OCI-LY3 (cell line): Measurements from ENCODE around the gene UNC13B.

Source experiments
- EZH2phosphoT487 ChIP-seq: fragments of 200-600 bp; shearing (Covaris generic); IDR thresholded peaks from 2 replicates; pipeline ENCODE4 v1.6.1; 2018; ENCODE audit warnings: antibody characterized with exemption, mixed run types, low read depth
- TF ChIP-seq, protein P1 (sequence below): fragments of 200-600, 300-600 bp; sonication (generic); IDR thresholded peaks from 2 replicates; pipeline ENCODE4 v1.5.1; 2014; ENCODE audit warnings: antibody characterized with exemption, low read length, low read depth

DNA sequence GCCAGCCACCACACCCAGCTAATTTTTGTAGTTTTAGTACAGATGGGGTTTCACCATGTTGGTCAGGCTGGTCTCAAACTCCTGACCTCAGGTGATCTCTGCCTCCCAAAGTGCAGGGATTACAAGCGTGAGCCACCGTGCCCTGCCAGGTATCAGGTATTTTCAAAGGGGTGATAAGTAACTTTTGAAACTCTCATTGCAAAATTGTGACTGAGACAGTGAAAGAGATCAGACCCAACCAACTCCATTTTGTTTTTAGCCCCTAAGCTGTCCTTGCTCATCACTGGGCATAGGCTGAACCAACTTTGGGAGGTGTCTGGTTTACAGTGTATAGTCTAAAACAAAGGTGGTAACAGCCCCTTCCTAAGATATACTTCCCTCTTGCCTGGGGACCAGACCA is 29.3 kb downstream of the UNC13B start:
- no peak for TF ChIP-seq EZH2phosphoT487
- TF ChIP-seq, protein P1, sequence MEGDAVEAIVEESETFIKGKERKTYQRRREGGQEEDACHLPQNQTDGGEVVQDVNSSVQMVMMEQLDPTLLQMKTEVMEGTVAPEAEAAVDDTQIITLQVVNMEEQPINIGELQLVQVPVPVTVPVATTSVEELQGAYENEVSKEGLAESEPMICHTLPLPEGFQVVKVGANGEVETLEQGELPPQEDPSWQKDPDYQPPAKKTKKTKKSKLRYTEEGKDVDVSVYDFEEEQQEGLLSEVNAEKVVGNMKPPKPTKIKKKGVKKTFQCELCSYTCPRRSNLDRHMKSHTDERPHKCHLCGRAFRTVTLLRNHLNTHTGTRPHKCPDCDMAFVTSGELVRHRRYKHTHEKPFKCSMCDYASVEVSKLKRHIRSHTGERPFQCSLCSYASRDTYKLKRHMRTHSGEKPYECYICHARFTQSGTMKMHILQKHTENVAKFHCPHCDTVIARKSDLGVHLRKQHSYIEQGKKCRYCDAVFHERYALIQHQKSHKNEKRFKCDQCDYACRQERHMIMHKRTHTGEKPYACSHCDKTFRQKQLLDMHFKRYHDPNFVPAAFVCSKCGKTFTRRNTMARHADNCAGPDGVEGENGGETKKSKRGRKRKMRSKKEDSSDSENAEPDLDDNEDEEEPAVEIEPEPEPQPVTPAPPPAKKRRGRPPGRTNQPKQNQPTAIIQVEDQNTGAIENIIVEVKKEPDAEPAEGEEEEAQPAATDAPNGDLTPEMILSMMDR, result no peak
